ENCODE measurements around the gene LAMA2.
"Not testable (repeated sequence)": the region's sequence is repeated elsewhere in the genome, so short reads cannot be mapped to it uniquely, and the experiment has no call there.

The LAMA2 gene

GRCh38 chr6:129172279-129172995 is 289.5 kb downstream of the LAMA2 start:
- H3K4me3 ChIP-seq (ENCODE audit: control insufficient read depth in 1 of 7, extremely low read depth in 1 of 7, insufficient read depth in 4 of 7, low read depth in 2 of 7, low read length in 6 of 7); H3K4me1 ChIP-seq (ENCODE audit: control extremely low read depth in 1 of 4, control insufficient read depth in 4 of 4, insufficient read depth in 4 of 4, low read length in 3 of 4); POLR2A ChIA-PET; H3K36me3 ChIP-seq (ENCODE audit: control insufficient read depth in 4 of 4, insufficient read depth in 4 of 4, low read length in 3 of 4); H3K27me3 ChIP-seq (replicated peaks in 2 of 5; ENCODE audit: control insufficient read depth in 4 of 5, insufficient read depth in 5 of 5, low read length in 4 of 5); DNase-seq; H3K9me3 ChIP-seq (ENCODE audit: control extremely low read depth in 1 of 5, control insufficient read depth in 4 of 5, insufficient read depth in 2 of 5, low read depth in 1 of 5, low read length in 4 of 5); H3K27ac ChIP-seq (ENCODE audit: insufficient read depth in 1 of 2, low read depth in 1 of 2, low read length in 2 of 2, poor library complexity in 1 of 2, severe bottlenecking in 2 of 2); CTCF ChIA-PET: not testable (repeated sequence)
- WGBS (ENCODE audit: insufficient coverage), result 16% methylated on average over 7 of the region's 20 CpGs

GRCh38 chr6:129175066-129175465 is 292.1 kb downstream of the LAMA2 start:
- no peak for DNase-seq
- WGBS (ENCODE audit: insufficient coverage), result no CpG with 5 or more reads among the region's 1 CpG
- ChIA-PET CTCF (no interaction called here), POLR2A (no interaction called here)
- Histone ChIP-seq H3K4me3 (ENCODE audit: control insufficient read depth in 1 of 7, extremely low read depth in 1 of 7, insufficient read depth in 4 of 7, low read depth in 2 of 7, low read length in 6 of 7) (no peak overlapping the region), H3K27me3 (replicated peaks in 2 of 5; ENCODE audit: control insufficient read depth in 4 of 5, insufficient read depth in 5 of 5, low read length in 4 of 5) (no peaks in the 10 kb centered on the region), H3K36me3 (ENCODE audit: control insufficient read depth in 4 of 4, insufficient read depth in 4 of 4, low read length in 3 of 4) (no peaks in the 10 kb centered on the region), H3K27ac (ENCODE audit: insufficient read depth in 1 of 2, low read depth in 1 of 2, low read length in 2 of 2, poor library complexity in 1 of 2, severe bottlenecking in 2 of 2) (no peak overlapping the region), H3K9me3 (ENCODE audit: control extremely low read depth in 1 of 5, control insufficient read depth in 4 of 5, insufficient read depth in 2 of 5, low read depth in 1 of 5, low read length in 4 of 5) (no peaks in the 10 kb centered on the region), H3K4me1 (ENCODE audit: control extremely low read depth in 1 of 4, control insufficient read depth in 4 of 4, insufficient read depth in 4 of 4, low read length in 3 of 4) (no peaks in the 10 kb centered on the region)

- H3K27ac ChIP-seq (ENCODE audit: insufficient read depth in 1 of 2, low read depth in 1 of 2, low read length in 2 of 2, poor library complexity in 1 of 2, severe bottlenecking in 2 of 2), result no peak overlapping the region
- ChIA-PET POLR2A (no interaction called here), CTCF (no interaction called here)
- DNase-seq, result no peak
- no peaks in the 10 kb centered on the region for H3K36me3 ChIP-seq (ENCODE audit: control insufficient read depth in 4 of 4, insufficient read depth in 4 of 4, low read length in 3 of 4)
- no peaks in the 10 kb centered on the region for H3K4me1 ChIP-seq (ENCODE audit: control extremely low read depth in 1 of 4, control insufficient read depth in 4 of 4, insufficient read depth in 4 of 4, low read length in 3 of 4)
- H3K4me3 ChIP-seq (ENCODE audit: control insufficient read depth in 1 of 7, extremely low read depth in 1 of 7, insufficient read depth in 4 of 7, low read depth in 2 of 7, low read length in 6 of 7), result no peak overlapping the region
- no peaks in the 10 kb centered on the region for H3K9me3 ChIP-seq (ENCODE audit: control extremely low read depth in 1 of 5, control insufficient read depth in 4 of 5, insufficient read depth in 2 of 5, low read depth in 1 of 5, low read length in 4 of 5)
- H3K27me3 ChIP-seq (replicated peaks in 2 of 5; ENCODE audit: control insufficient read depth in 4 of 5, insufficient read depth in 5 of 5, low read length in 4 of 5), result no peaks in the 10 kb centered on the region
- 85% methylated on average over 2 of the region's 4 CpGs for WGBS (ENCODE audit: insufficient coverage)
Observed at GRCh38 chr6:129177801-129178200, 294.9 kb downstream of the LAMA2 start.

- ChIA-PET CTCF (no interaction called here), POLR2A (no interaction called here)
- Histone ChIP-seq H3K27me3 (replicated peaks in 2 of 5; ENCODE audit: control insufficient read depth in 4 of 5, insufficient read depth in 5 of 5, low read length in 4 of 5) (no peaks in the 10 kb centered on the region), H3K9me3 (ENCODE audit: control extremely low read depth in 1 of 5, control insufficient read depth in 4 of 5, insufficient read depth in 2 of 5, low read depth in 1 of 5, low read length in 4 of 5) (no peaks in the 10 kb centered on the region), H3K4me1 (ENCODE audit: control extremely low read depth in 1 of 4, control insufficient read depth in 4 of 4, insufficient read depth in 4 of 4, low read length in 3 of 4) (no peaks in the 10 kb centered on the region), H3K27ac (ENCODE audit: insufficient read depth in 1 of 2, low read depth in 1 of 2, low read length in 2 of 2, poor library complexity in 1 of 2, severe bottlenecking in 2 of 2) (no peak overlapping the region), H3K36me3 (ENCODE audit: control insufficient read depth in 4 of 4, insufficient read depth in 4 of 4, low read length in 3 of 4) (no peaks in the 10 kb centered on the region), H3K4me3 (ENCODE audit: control insufficient read depth in 1 of 7, extremely low read depth in 1 of 7, insufficient read depth in 4 of 7, low read depth in 2 of 7, low read length in 6 of 7) (no peak overlapping the region)
- 92% methylated on average over 2 of the region's 3 CpGs for WGBS (ENCODE audit: insufficient coverage)
- DNase-seq, result no peak
Observed at GRCh38 chr6:129179283-129179682, 296.3 kb downstream of the LAMA2 start.

- Histone ChIP-seq H3K36me3 (ENCODE audit: control insufficient read depth in 4 of 4, insufficient read depth in 4 of 4, low read length in 3 of 4) (no peaks in the 10 kb centered on the region), H3K4me3 (ENCODE audit: control insufficient read depth in 1 of 7, extremely low read depth in 1 of 7, insufficient read depth in 4 of 7, low read depth in 2 of 7, low read length in 6 of 7) (no peak overlapping the region), H3K9me3 (ENCODE audit: control extremely low read depth in 1 of 5, control insufficient read depth in 4 of 5, insufficient read depth in 2 of 5, low read depth in 1 of 5, low read length in 4 of 5) (no peaks in the 10 kb centered on the region), H3K27me3 (replicated peaks in 2 of 5; ENCODE audit: control insufficient read depth in 4 of 5, insufficient read depth in 5 of 5, low read length in 4 of 5) (no peaks in the 10 kb centered on the region), H3K4me1 (ENCODE audit: control extremely low read depth in 1 of 4, control insufficient read depth in 4 of 4, insufficient read depth in 4 of 4, low read length in 3 of 4) (no peaks in the 10 kb centered on the region), H3K27ac (ENCODE audit: insufficient read depth in 1 of 2, low read depth in 1 of 2, low read length in 2 of 2, poor library complexity in 1 of 2, severe bottlenecking in 2 of 2) (no peak overlapping the region)
- DNase-seq, result no peak
- CTCF ChIA-PET, result no interaction called here
- POLR2A ChIA-PET, result no interaction called here
- WGBS (ENCODE audit: insufficient coverage), result no CpG with 5 or more reads among the region's 2 CpGs
Observed at GRCh38 chr6:129181001-129181400, 298.1 kb downstream of the LAMA2 start.

- ChIA-PET POLR2A (no interaction called here), CTCF (no interaction called here)
- DNase-seq, result no peak
- no peak overlapping the region for H3K27ac ChIP-seq (ENCODE audit: insufficient read depth in 1 of 2, low read depth in 1 of 2, low read length in 2 of 2, poor library complexity in 1 of 2, severe bottlenecking in 2 of 2)
- WGBS (ENCODE audit: insufficient coverage), result no CpG with 5 or more reads among the region's 1 CpG
- H3K4me1 ChIP-seq (ENCODE audit: control extremely low read depth in 1 of 4, control insufficient read depth in 4 of 4, insufficient read depth in 4 of 4, low read length in 3 of 4), result no peaks in the 10 kb centered on the region
- H3K36me3 ChIP-seq (ENCODE audit: control insufficient read depth in 4 of 4, insufficient read depth in 4 of 4, low read length in 3 of 4), result no peaks in the 10 kb centered on the region
- H3K27me3 ChIP-seq (replicated peaks in 2 of 5; ENCODE audit: control insufficient read depth in 4 of 5, insufficient read depth in 5 of 5, low read length in 4 of 5), result no peaks in the 10 kb centered on the region
- no peak overlapping the region for H3K4me3 ChIP-seq (ENCODE audit: control insufficient read depth in 1 of 7, extremely low read depth in 1 of 7, insufficient read depth in 4 of 7, low read depth in 2 of 7, low read length in 6 of 7)
- no peaks in the 10 kb centered on the region for H3K9me3 ChIP-seq (ENCODE audit: control extremely low read depth in 1 of 5, control insufficient read depth in 4 of 5, insufficient read depth in 2 of 5, low read depth in 1 of 5, low read length in 4 of 5)
Observed at GRCh38 chr6:129183187-129183591, 300.3 kb downstream of the LAMA2 start.

- H3K4me1 ChIP-seq (ENCODE audit: control extremely low read depth in 1 of 4, control insufficient read depth in 4 of 4, insufficient read depth in 4 of 4, low read length in 3 of 4), result no peaks in the 10 kb centered on the region
- no peaks in the 10 kb centered on the region for H3K36me3 ChIP-seq (ENCODE audit: control insufficient read depth in 4 of 4, insufficient read depth in 4 of 4, low read length in 3 of 4)
- no peak overlapping the region for H3K27ac ChIP-seq (ENCODE audit: insufficient read depth in 1 of 2, low read depth in 1 of 2, low read length in 2 of 2, poor library complexity in 1 of 2, severe bottlenecking in 2 of 2)
- 100% methylated on average over 1 of the region's 3 CpGs for WGBS (ENCODE audit: insufficient coverage)
- no peak overlapping the region for H3K4me3 ChIP-seq (ENCODE audit: control insufficient read depth in 1 of 7, extremely low read depth in 1 of 7, insufficient read depth in 4 of 7, low read depth in 2 of 7, low read length in 6 of 7)
- no peaks in the 10 kb centered on the region for H3K27me3 ChIP-seq (replicated peaks in 2 of 5; ENCODE audit: control insufficient read depth in 4 of 5, insufficient read depth in 5 of 5, low read length in 4 of 5)
- H3K9me3 ChIP-seq (ENCODE audit: control extremely low read depth in 1 of 5, control insufficient read depth in 4 of 5, insufficient read depth in 2 of 5, low read depth in 1 of 5, low read length in 4 of 5), result no peaks in the 10 kb centered on the region
- POLR2A ChIA-PET, result no interaction called here
- DNase-seq, result no peak
- CTCF ChIA-PET, result no interaction called here
Observed at GRCh38 chr6:129183681-129184301, 300.9 kb downstream of the LAMA2 start.

All from common myeloid progenitor, CD34-positive (primary cell).